ENCODE results near the gene HAPLN1.

- TF ChIP-seq GATA2 (IDR thresholded peaks at IDR 0.05; ENCODE audit: low read depth, low read length) (no peak), GATA3 (IDR thresholded peaks at IDR 0.05; ENCODE audit: low read depth, low read length) (no peak)
These were observed 92.3 kb downstream of the HAPLN1 start for GRCh38 chr5:83628360-83628759.

All from SH-SY5Y (cell line).